T-helper 17 cell (primary cell): ENCODE data around the gene ANKIB1. TPM values are rescaled to one million over a fixed set of nuclear protein-coding genes. Genes with fewer than 3 reads are reported as not detected.
"Not testable (repeated sequence)": the region's sequence is repeated elsewhere in the genome, so short reads cannot be mapped to it uniquely, and the experiment has no call there.

Experiments
- ATAC-seq: fragments of 150-1000 bp; cut with Tn5 transposase; 2 replicates; pipeline ENCODE4 v1.10.0; 2021; ENCODE audit warnings: mild to moderate bottlenecking, moderate library complexity
- DNase-seq, 3 donors: peaks; one replicate each; pipeline versions ENCODE4 v3.0.0 to v3.0.0-alpha.2; 2020 to 2021
- H3K9me3 ChIP-seq: one replicate; pipeline ENCODE4 v1.7.0; 2013; ENCODE audit warnings: low read length, mild to moderate bottlenecking; ENCODE audit not compliant: control insufficient read depth, poor library complexity, severe bottlenecking
- H3K27ac Mint-ChIP-seq: one replicate; pipeline ENCODE4 v1.8.0; 2022; ENCODE audit warnings: mild to moderate bottlenecking, moderate library complexity, mixed read lengths
- H3K27me3 Mint-ChIP-seq: one replicate; pipeline ENCODE4 v1.8.0; 2022; ENCODE audit warnings: mixed read lengths
- H3K36me3 Mint-ChIP-seq: one replicate; pipeline ENCODE4 v1.8.0; 2022; ENCODE audit warnings: low read depth, mixed read lengths
- H3K4me1 Mint-ChIP-seq: one replicate; pipeline ENCODE4 v1.8.0; 2022; ENCODE audit warnings: mild to moderate bottlenecking, mixed read lengths
- H3K4me3 Mint-ChIP-seq: one replicate; pipeline ENCODE4 v1.8.0; 2022; ENCODE audit warnings: mild to moderate bottlenecking, moderate library complexity, mixed read lengths
- total RNA-seq, 4 donors: library from RNA in 2 of 4; stranded (reverse) in 2 of 4; gene quantifications; one replicate each; pipeline ENCODE4 v1.2.3 and lab custom pipeline; 2022 to 2026

ANKIB1 gene
- total RNA-seq, 2 donors from 2014 or later = 51.1 to 54.7 TPM

GRCh38 chr7:92403760-92404074 lies 157.9 kb downstream of the ANKIB1 start:
- DNase-seq = no peak
- H3K36me3 Mint-ChIP-seq = peaks cover 2% of the 10 kb centered on the region
- ATAC-seq = no peak
- no peaks in the 10 kb centered on the region for H3K9me3 ChIP-seq
- H3K27me3 Mint-ChIP-seq = peaks cover 7% of the 10 kb centered on the region
- H3K4me3 Mint-ChIP-seq = no peak overlapping the region
- H3K4me1 Mint-ChIP-seq = peaks cover 13% of the 10 kb centered on the region
- no peak overlapping the region for H3K27ac Mint-ChIP-seq

DNA sequence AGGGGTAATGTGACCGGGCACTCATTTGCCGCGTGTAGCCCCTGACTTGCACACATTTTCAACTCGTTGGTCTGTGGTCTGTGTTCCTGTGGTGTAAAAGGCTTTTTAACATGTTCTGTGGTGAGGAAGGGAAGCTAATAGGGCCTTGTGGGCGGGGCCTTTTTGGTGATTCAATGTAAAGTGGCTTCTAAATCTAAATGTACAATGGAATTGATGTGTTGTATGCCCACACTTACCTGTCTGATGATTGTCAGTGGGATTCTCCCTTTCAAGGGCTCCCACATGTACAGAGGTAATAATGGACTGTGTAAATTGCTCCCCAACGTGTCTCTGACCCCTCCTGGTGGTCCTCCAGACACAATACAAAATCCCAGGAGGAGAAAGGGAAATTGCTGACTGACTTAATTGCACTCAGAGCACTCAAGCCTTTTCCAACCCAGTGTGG lies 158.4 kb downstream of the ANKIB1 start:
- Mint-ChIP-seq H3K27me3 (peaks cover 7% of the 10 kb centered on the region), H3K36me3 (peaks cover 2% of the 10 kb centered on the region), H3K4me1 (peaks cover 13% of the 10 kb centered on the region), H3K27ac (no peak overlapping the region), H3K4me3 (peak overlapping the region; percentile 2)
- H3K9me3 ChIP-seq = no peaks in the 10 kb centered on the region
- no peak for DNase-seq
- ATAC-seq = peak; percentile 59

- Mint-ChIP-seq H3K27ac (no peak overlapping the region), H3K27me3 (peaks cover 30% of the 10 kb centered on the region), H3K4me1 (peaks cover 2% of the 10 kb centered on the region), H3K4me3 (no peak overlapping the region), H3K36me3 (no peaks in the 10 kb centered on the region)
- DNase-seq = no peak
- ATAC-seq = no peak
- H3K9me3 ChIP-seq = no peaks in the 10 kb centered on the region
Observed at GRCh38 chr7:92409357-92409756, 163.6 kb downstream of the ANKIB1 start.

DNA sequence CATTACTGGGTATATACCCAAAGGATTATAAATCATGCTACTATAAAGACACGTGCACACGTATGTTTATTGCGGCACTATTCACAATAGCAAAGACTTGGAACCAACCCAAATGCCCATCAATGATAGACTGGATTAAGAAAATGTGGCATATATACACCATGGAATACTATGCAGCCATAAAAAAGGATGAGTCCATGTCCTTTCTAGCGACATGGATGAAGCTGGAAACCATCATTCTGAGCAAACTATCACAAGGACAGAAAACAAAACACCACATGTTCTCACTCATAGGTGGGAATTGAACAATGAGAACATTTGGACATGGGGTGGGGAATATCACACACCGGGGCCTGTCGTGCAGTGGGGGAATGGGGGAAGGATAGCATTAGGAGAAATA lies 164.4 kb downstream of the ANKIB1 start:
- H3K27me3 Mint-ChIP-seq = peaks cover 30% of the 10 kb centered on the region
- not testable (repeated sequence) for H3K4me1 Mint-ChIP-seq, ATAC-seq, H3K9me3 ChIP-seq, H3K36me3 Mint-ChIP-seq, DNase-seq, H3K27ac Mint-ChIP-seq, H3K4me3 Mint-ChIP-seq

GRCh38 chr7:92412745-92413144 lies 167.0 kb downstream of the ANKIB1 start:
- H3K27ac Mint-ChIP-seq = no peak overlapping the region
- DNase-seq = no peak
- H3K9me3 ChIP-seq = no peaks in the 10 kb centered on the region
- H3K4me1 Mint-ChIP-seq = peaks cover 2% of the 10 kb centered on the region
- no peaks in the 10 kb centered on the region for H3K36me3 Mint-ChIP-seq
- peaks cover 30% of the 10 kb centered on the region for H3K27me3 Mint-ChIP-seq
- H3K4me3 Mint-ChIP-seq = no peak overlapping the region
- ATAC-seq = no peak

- no peak overlapping the region for H3K4me3 Mint-ChIP-seq
- H3K4me1 Mint-ChIP-seq = peaks cover 2% of the 10 kb centered on the region
- ATAC-seq = no peak
- no peaks in the 10 kb centered on the region for H3K9me3 ChIP-seq
- DNase-seq = no peak
- peaks cover 23% of the 10 kb centered on the region for H3K27me3 Mint-ChIP-seq
- no peak overlapping the region for H3K27ac Mint-ChIP-seq
- no peaks in the 10 kb centered on the region for H3K36me3 Mint-ChIP-seq
Observed at GRCh38 chr7:92413550-92413949, 167.8 kb downstream of the ANKIB1 start.

DNA sequence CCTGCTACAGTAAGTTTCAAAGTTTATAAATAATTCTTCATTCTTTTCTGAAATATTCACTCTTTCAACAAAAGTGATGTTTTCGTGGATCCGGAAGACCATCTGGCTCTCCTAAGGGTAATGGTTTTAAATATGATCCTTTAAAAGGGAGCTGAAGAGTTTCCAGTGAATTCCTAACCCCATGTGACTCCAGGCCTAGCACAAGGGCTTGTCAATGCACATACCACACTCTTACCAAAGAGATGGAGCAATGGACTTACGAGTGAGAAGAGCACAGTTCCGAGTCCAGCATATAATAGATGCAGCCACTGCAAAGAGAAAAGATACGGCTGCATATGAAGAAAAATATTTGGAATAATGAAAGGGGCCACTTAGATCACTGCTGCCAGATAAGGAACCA lies 169.5 kb downstream of the ANKIB1 start:
- no peak for ATAC-seq
- no peak for DNase-seq
- Mint-ChIP-seq H3K27me3 (peaks cover 23% of the 10 kb centered on the region), H3K36me3 (no peaks in the 10 kb centered on the region), H3K27ac (no peak overlapping the region), H3K4me1 (peaks cover 2% of the 10 kb centered on the region), H3K4me3 (no peak overlapping the region)
- no peaks in the 10 kb centered on the region for H3K9me3 ChIP-seq

DNA sequence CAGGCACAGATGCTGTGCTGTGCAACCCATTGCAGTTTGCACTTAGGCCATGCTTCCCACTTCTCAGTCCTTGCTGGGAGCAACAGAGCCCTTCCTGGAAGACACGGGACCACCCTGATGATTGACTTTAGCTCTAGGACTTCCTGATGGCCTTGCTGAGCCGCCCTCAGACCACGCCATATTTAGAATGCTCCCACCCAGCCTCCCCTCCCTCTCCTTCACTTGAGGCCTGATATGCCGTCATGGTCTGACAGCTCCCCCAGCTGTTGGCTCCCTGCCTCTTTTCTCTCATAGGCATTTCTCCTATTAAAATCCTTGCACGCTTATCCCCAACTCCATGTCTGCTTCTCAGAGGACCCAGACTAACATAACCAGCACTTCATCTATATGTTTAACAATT lies 172.1 kb downstream of the ANKIB1 start:
- H3K36me3 Mint-ChIP-seq = no peaks in the 10 kb centered on the region
- peaks cover 19% of the 10 kb centered on the region for H3K27me3 Mint-ChIP-seq
- no peak for DNase-seq
- ATAC-seq = no peak
- peaks cover under 1% of the 10 kb centered on the region for H3K4me1 Mint-ChIP-seq
- H3K4me3 Mint-ChIP-seq = no peak overlapping the region
- no peak overlapping the region for H3K27ac Mint-ChIP-seq
- no peaks in the 10 kb centered on the region for H3K9me3 ChIP-seq

GRCh38 chr7:92421676-92422435 lies 176.1 kb downstream of the ANKIB1 start:
- H3K4me3 Mint-ChIP-seq = no peak overlapping the region
- no peak for ATAC-seq
- no peak for DNase-seq
- H3K4me1 Mint-ChIP-seq = peaks cover 15% of the 10 kb centered on the region
- H3K9me3 ChIP-seq = no peaks in the 10 kb centered on the region
- H3K27ac Mint-ChIP-seq = no peak overlapping the region
- H3K27me3 Mint-ChIP-seq = peaks cover 27% of the 10 kb centered on the region
- peaks cover 3% of the 10 kb centered on the region for H3K36me3 Mint-ChIP-seq

DNA sequence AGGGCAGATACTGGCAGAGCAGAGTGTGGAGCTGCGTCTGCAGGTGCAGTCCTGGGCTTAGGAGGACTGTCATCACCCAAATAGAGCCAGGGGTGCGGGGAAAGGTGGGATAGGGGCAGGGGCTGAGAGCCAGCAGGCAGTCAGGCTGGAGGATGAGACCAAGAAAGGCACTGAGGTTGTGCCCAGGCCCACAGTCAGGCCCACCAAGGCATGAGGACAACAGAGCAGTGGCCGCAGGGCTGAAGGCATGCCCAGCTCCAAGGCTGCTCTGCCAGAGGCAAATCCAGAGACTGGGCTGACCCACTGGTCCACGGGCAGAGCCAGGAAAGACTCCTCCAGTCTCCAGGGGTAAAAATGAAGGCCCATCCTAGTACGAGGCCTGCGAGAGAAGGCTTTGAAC lies 177.2 kb downstream of the ANKIB1 start:
- Mint-ChIP-seq H3K4me1 (peaks cover 15% of the 10 kb centered on the region), H3K27me3 (peaks cover 37% of the 10 kb centered on the region), H3K36me3 (peaks cover 3% of the 10 kb centered on the region), H3K4me3 (no peak overlapping the region), H3K27ac (no peak overlapping the region)
- ATAC-seq = no peak
- DNase-seq = no peak
- no peaks in the 10 kb centered on the region for H3K9me3 ChIP-seq

DNA sequence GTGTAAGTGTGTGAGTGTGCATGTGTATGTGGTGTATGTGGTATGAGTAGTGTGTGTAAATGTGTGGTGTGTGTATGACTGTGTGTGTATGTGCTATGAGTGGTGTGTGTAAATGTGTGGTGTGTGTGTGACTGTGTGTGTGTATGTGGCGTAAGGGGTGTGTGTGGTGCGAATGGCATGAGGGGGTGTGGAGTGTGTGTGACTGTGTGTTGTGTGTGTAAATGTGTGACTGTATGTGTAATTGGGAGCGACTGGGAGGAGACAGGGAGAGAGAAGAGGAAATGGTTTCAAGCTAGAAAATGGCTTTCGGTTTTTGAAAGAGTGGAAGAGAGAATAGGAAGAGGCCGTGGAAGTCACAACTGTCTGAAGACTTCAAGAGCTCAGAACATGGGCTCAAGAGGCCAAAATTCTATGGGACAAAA lies 177.9 kb downstream of the ANKIB1 start:
- Mint-ChIP-seq H3K4me3 (no peak overlapping the region), H3K27me3 (peaks cover 38% of the 10 kb centered on the region), H3K36me3 (peaks cover 3% of the 10 kb centered on the region), H3K4me1 (peaks cover 15% of the 10 kb centered on the region), H3K27ac (no peak overlapping the region)
- DNase-seq (no peak), ATAC-seq (no peak)
- H3K9me3 ChIP-seq = no peaks in the 10 kb centered on the region

DNA sequence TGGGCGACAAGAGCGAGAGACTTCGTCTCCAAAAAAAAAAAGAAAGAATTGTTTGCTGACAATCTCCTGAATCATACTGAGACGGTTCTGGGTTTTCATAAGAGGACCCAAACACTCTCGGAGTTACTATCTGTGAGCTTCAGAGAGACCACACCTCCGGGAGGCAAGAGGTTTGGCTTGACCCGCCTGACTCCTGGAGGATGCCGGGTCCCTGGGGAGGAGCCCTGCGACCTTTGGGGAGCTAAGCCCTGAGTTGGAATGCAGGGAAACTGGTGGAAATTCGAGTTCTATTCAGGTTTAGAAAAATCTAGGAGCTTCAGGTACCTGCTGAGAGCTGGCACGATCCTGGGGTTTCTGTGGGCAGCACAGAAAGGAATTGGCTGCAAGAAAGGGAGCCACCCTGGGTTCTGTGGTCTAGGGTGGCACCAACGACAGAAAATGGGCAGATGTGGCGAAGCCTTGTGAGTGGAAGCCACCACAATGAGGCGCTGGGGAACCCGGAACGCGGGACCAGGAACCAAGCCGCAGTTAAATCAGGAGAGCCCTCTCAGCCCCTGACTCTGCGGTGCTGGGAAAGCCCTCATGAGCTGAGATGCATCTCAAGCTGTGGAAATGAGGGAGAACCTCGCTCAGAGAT lies 179.7 kb downstream of the ANKIB1 start:
- H3K4me3 Mint-ChIP-seq = no peak overlapping the region
- H3K36me3 Mint-ChIP-seq = peaks cover 3% of the 10 kb centered on the region
- peaks cover 15% of the 10 kb centered on the region for H3K4me1 Mint-ChIP-seq
- peak overlapping the region; percentile 90 for H3K27ac Mint-ChIP-seq
- no peak for ATAC-seq
- DNase-seq = no peak
- peaks cover 43% of the 10 kb centered on the region for H3K27me3 Mint-ChIP-seq
- no peaks in the 10 kb centered on the region for H3K9me3 ChIP-seq

DNA sequence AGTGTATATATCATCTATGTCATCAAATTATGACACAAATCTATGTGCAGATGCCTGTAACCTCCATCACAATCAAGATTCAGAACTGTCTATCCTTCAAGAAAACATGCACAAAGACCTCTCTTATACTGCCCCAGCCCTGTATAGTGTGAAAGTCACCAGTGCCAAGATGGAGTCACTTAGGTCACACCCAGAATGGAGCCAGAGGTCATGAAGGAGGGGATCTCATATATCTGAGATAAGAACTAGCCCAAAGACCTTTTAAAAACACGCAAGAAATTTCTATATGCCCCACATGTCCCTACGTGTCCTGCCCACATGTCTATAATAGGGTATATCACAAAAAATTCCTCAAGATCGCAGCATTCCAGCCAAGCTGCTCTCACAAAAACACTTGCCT lies 181.4 kb downstream of the ANKIB1 start:
- Mint-ChIP-seq H3K4me3 (no peak overlapping the region), H3K36me3 (peaks cover 3% of the 10 kb centered on the region), H3K4me1 (peaks cover 15% of the 10 kb centered on the region), H3K27ac (peak overlapping the region; percentile 37), H3K27me3 (peaks cover 34% of the 10 kb centered on the region)
- no peak for DNase-seq
- no peak for ATAC-seq
- no peaks in the 10 kb centered on the region for H3K9me3 ChIP-seq
